ENCODE results near the gene PPP1R12A. TPM values are rescaled to one million over a fixed set of nuclear protein-coding genes. Genes with fewer than 3 reads are reported as not detected.

Gene PPP1R12A
- total RNA-seq, 1 donor from 2014 or later = 109 TPM

DNA sequence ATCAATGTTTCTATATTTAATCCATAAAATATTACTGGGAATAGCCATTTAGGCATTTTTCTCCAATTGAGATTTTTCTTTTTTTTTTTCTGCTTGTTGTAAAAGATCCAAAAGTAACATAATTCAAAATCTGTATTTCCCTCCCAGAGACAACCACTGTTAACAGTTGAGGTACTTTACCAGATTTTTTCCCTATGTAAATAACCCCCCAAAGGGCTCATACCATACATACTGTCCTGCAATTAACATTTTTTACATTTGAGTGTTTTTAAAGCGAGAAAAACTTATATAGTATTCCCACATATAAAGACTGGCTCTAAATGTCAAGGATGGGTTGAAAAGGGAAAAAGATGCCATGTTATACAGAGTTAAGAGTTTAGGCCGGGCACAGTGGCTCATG is 18.1 kb downstream of the PPP1R12A start:
- Mint-ChIP-seq H3K4me3 (ENCODE audit: unreplicated experiment) (no peak overlapping the region), H3K27ac (ENCODE audit: unreplicated experiment) (no peak overlapping the region)

DNA sequence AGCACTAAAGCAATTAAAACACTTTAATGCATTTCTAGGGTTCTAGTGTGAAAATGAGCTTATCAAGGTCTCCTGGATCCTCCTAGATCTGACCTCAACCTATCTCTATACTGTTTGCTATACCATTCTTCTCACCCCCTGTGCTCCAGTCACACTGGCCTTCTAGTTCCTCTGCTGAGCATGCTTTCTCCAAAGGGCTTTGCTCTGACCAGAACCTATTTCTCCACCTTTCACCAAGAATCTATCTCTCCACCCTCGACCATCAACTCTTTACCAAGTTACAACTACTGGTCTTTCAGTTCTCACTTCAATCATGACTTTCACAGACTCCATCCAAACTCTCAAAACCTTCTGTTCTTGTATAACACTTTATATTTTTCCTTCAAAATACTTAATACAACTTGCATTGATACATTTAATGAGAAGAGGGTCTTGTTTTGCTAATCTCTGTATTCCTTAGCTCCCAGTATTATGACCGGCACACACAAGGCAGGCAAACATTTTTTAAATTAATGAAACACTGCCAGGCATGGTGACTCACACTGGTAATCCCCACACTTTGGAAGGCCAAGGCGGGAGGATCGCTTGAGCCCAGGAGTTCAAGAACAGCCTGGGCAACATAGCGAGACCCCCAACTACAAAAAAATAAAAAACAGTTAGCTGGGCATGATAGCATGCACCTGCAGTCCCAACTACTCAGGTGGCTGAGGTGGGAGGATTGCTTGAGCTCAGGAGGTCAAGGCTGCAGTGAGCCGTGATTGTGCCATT is 22.8 kb downstream of the PPP1R12A start:
- TF ChIP-seq, protein P1, sequence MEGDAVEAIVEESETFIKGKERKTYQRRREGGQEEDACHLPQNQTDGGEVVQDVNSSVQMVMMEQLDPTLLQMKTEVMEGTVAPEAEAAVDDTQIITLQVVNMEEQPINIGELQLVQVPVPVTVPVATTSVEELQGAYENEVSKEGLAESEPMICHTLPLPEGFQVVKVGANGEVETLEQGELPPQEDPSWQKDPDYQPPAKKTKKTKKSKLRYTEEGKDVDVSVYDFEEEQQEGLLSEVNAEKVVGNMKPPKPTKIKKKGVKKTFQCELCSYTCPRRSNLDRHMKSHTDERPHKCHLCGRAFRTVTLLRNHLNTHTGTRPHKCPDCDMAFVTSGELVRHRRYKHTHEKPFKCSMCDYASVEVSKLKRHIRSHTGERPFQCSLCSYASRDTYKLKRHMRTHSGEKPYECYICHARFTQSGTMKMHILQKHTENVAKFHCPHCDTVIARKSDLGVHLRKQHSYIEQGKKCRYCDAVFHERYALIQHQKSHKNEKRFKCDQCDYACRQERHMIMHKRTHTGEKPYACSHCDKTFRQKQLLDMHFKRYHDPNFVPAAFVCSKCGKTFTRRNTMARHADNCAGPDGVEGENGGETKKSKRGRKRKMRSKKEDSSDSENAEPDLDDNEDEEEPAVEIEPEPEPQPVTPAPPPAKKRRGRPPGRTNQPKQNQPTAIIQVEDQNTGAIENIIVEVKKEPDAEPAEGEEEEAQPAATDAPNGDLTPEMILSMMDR (IDR thresholded peaks at IDR 0.05; ENCODE audit: unreplicated experiment) = no peak
- Mint-ChIP-seq H3K4me3 (ENCODE audit: unreplicated experiment) (no peak overlapping the region), H3K27ac (ENCODE audit: unreplicated experiment) (peak overlapping the region; percentile 3), H3K27me3 (ENCODE audit: unreplicated experiment) (no peaks in the 10 kb centered on the region), H3K4me1 (ENCODE audit: unreplicated experiment) (peaks cover 11% of the 10 kb centered on the region), H3K9me3 (ENCODE audit: unreplicated experiment) (no peaks in the 10 kb centered on the region), H3K36me3 (ENCODE audit: low read depth, unreplicated experiment) (no peaks in the 10 kb centered on the region)
- no peak for DNase-seq (ENCODE audit: low spot score)

More for the DNA sequence above, 18.1 kb downstream of the PPP1R12A start:
- Mint-ChIP-seq H3K27me3 (ENCODE audit: unreplicated experiment) (no peaks in the 10 kb centered on the region), H3K4me1 (ENCODE audit: unreplicated experiment) (peaks cover 4% of the 10 kb centered on the region), H3K36me3 (ENCODE audit: low read depth, unreplicated experiment) (no peaks in the 10 kb centered on the region), H3K9me3 (ENCODE audit: unreplicated experiment) (no peaks in the 10 kb centered on the region)
- no peak for DNase-seq (ENCODE audit: low spot score)
- TF ChIP-seq, protein P1 (IDR thresholded peaks at IDR 0.05; ENCODE audit: unreplicated experiment) = no peak

DNA sequence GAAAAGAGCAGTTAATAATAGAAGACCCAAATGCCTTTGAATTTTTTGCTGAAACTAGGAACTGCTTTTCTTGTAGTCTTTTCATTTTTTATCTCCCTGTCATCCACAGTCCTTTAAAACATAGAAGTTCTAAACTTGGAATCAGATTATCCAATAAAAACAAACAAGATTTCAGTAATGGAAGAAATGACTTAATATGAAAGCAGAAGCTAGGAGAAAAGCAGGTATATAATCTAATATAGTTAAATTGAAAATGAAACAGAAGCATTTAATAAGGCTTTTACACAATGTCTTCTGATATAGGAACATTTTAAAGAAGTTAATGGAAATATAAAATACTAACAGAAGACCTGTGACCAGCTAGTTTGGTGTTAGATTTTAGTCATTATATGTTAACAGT is 26.5 kb downstream of the PPP1R12A start:
- Mint-ChIP-seq H3K27me3 (ENCODE audit: unreplicated experiment) (no peaks in the 10 kb centered on the region), H3K4me3 (ENCODE audit: unreplicated experiment) (no peak overlapping the region)
- TF ChIP-seq, protein P1 (IDR thresholded peaks at IDR 0.05; ENCODE audit: unreplicated experiment) = no peak

DNA sequence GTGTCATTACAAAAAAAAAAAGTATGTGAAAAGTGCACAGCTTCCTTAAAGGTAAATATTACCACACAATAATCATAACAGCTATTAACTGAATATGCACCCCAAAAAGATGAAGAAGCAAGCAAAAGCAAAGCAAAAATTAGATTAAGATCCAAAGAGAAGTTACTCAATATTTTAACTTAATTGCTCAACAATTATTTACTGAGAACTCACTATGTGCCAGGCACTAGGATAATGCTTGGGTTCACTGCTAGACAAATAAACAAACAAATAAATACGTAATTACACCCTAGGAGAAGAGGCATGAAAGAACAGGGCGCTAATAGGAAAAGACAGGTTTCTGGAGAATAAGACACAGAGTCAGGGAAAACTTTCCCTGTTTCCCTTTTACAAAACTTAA is 33.4 kb downstream of the PPP1R12A start:
- no peak overlapping the region for H3K27ac Mint-ChIP-seq (ENCODE audit: unreplicated experiment)
- no peaks in the 10 kb centered on the region for H3K9me3 Mint-ChIP-seq (ENCODE audit: unreplicated experiment)
- H3K27me3 Mint-ChIP-seq (ENCODE audit: unreplicated experiment) = no peaks in the 10 kb centered on the region
- no peak for DNase-seq (ENCODE audit: low spot score)
- H3K36me3 Mint-ChIP-seq (ENCODE audit: low read depth, unreplicated experiment) = no peaks in the 10 kb centered on the region
- no peak overlapping the region for H3K4me3 Mint-ChIP-seq (ENCODE audit: unreplicated experiment)
- TF ChIP-seq, protein P1 (IDR thresholded peaks at IDR 0.05; ENCODE audit: unreplicated experiment) = no peak
- H3K4me1 Mint-ChIP-seq (ENCODE audit: unreplicated experiment) = peaks cover 11% of the 10 kb centered on the region

More for the DNA sequence above, 26.5 kb downstream of the PPP1R12A start:
- H3K36me3 Mint-ChIP-seq (ENCODE audit: low read depth, unreplicated experiment) = no peaks in the 10 kb centered on the region
- no peaks in the 10 kb centered on the region for H3K9me3 Mint-ChIP-seq (ENCODE audit: unreplicated experiment)
- peaks cover 11% of the 10 kb centered on the region for H3K4me1 Mint-ChIP-seq (ENCODE audit: unreplicated experiment)
- DNase-seq (ENCODE audit: low spot score) = no peak
- H3K27ac Mint-ChIP-seq (ENCODE audit: unreplicated experiment) = no peak overlapping the region

DNA sequence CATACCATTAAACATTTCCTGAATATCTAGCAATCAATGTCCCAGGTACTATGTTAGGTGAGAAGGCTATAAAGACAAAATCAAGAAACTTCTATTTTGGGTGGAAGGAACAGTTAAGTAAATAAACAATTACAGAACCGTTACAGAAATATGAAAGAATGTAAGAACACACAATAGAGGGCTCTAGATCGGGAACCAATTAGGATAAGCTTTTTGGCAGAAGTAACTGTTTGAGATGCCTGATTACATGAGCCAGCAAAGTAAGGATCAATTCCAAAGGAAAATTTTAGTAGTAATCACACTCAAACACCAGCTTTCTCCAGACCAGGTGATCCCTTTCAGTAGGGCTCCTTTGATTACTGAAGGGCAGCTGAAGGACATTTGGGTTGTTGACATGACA is 33.9 kb downstream of the PPP1R12A start:
- Mint-ChIP-seq H3K4me3 (ENCODE audit: unreplicated experiment) (no peak overlapping the region), H3K9me3 (ENCODE audit: unreplicated experiment) (no peaks in the 10 kb centered on the region), H3K27me3 (ENCODE audit: unreplicated experiment) (no peaks in the 10 kb centered on the region), H3K27ac (ENCODE audit: unreplicated experiment) (no peak overlapping the region), H3K36me3 (ENCODE audit: low read depth, unreplicated experiment) (no peaks in the 10 kb centered on the region), H3K4me1 (ENCODE audit: unreplicated experiment) (peaks cover 11% of the 10 kb centered on the region)
- DNase-seq (ENCODE audit: low spot score) = no peak
- TF ChIP-seq, protein P1 (IDR thresholded peaks at IDR 0.05; ENCODE audit: unreplicated experiment) = no peak
